Vagina (tissue), 2 donors: ENCODE data around the gene WNK2.

Experiments
- CTCF ChIP-seq, 3 experiments: fragments of 450-650 bp in 2 of 3; fragments of 200-600 bp in 1 of 3; sonication (generic) in 1 of 3; IDR thresholded peaks; one replicate each; pipeline ENCODE4 v1.5.1; 2017 to 2019; ENCODE audit warnings: antibody characterized with exemption in 3 of 3, mild to moderate bottlenecking in 2 of 3, moderate library complexity in 2 of 3
- POLR2A ChIP-seq, 2 donors: fragments of 450-650 bp; IDR thresholded peaks; one replicate each; pipeline ENCODE4 v1.6.1; 2017; ENCODE audit warnings: antibody characterized with exemption in 2 of 2, mild to moderate bottlenecking in 2 of 2, moderate library complexity in 2 of 2
- POLR2AphosphoS5 ChIP-seq, 2 donors: sonication (generic); formaldehyde crosslinking; IDR thresholded peaks; one replicate each; pipeline ENCODE4 v1.9.0; 2017; ENCODE audit warnings: antibody characterized with exemption in 2 of 2, mild to moderate bottlenecking in 2 of 2, low read depth in 1 of 2; ENCODE audit not compliant: insufficient read depth in 1 of 2

- no peak for TF ChIP-seq CTCF (IDR thresholded peaks at IDR 0.05)
- no peak for TF ChIP-seq POLR2A (IDR thresholded peaks at IDR 0.05)
- TF ChIP-seq POLR2AphosphoS5 (IDR thresholded peaks at IDR 0.05; ENCODE audit: insufficient read depth in 1 of 2, low read depth in 1 of 2): no peak
Observed at GRCh38 chr9:93180938-93181337, 3.0 kb upstream of the WNK2 start.
